HG03097 (cell line): ENCODE results near the gene PLAGL2.

Experiments used
- ATAC-seq: cut with Tn5 transposase; IDR thresholded peaks from one replicate; pipeline ENCODE4 v1.9.1; 2021; ENCODE audit not compliant: unreplicated experiment, low FRiP score

Gene PLAGL2

GRCh38 chr20:32232326-32232886 is 24.9 kb upstream of the PLAGL2 start:
- no peak for ATAC-seq

GRCh38 chr20:32231847-32232246 is 24.3 kb upstream of the PLAGL2 start:
- no peak for ATAC-seq

- ATAC-seq = no peak
These were observed 23.7 kb upstream of the PLAGL2 start for GRCh38 chr20:32231245-32231644.

GRCh38 chr20:32230707-32231106 is 23.2 kb upstream of the PLAGL2 start:
- no peak for ATAC-seq

GRCh38 chr20:32229251-32229747 is 21.8 kb upstream of the PLAGL2 start:
- no peak for ATAC-seq

- ATAC-seq = no peak
These were observed 20.5 kb upstream of the PLAGL2 start for GRCh38 chr20:32227744-32228688.

- no peak for ATAC-seq
These were observed 19.8 kb upstream of the PLAGL2 start for GRCh38 chr20:32227306-32227705.

- ATAC-seq = no peak
These were observed 18.8 kb upstream of the PLAGL2 start for GRCh38 chr20:32226391-32226790.

- no peak for ATAC-seq
These were observed 16.9 kb upstream of the PLAGL2 start for GRCh38 chr20:32224463-32224862.

- ATAC-seq = no peak
These were observed 10.8 kb upstream of the PLAGL2 start for GRCh38 chr20:32218156-32218900.

- no peak for ATAC-seq
These were observed 8.9 kb upstream of the PLAGL2 start for GRCh38 chr20:32216179-32217142.

- ATAC-seq = no peak
These were observed 8.2 kb upstream of the PLAGL2 start for GRCh38 chr20:32215729-32216128.

GRCh38 chr20:32215147-32215546 is 7.6 kb upstream of the PLAGL2 start:
- ATAC-seq = no peak

GRCh38 chr20:32213870-32214269 is 6.3 kb upstream of the PLAGL2 start:
- ATAC-seq = no peak

- ATAC-seq = no peak
These were observed 2.5 kb upstream of the PLAGL2 start for GRCh38 chr20:32209850-32210605.

GRCh38 chr20:32208499-32209154 is 1.1 kb upstream of the PLAGL2 start:
- no peak for ATAC-seq

- ATAC-seq = peak; percentile 17
These were observed 550 bp downstream of the PLAGL2 start for GRCh38 chr20:32206760-32207625.
